GM19372 (cell line): ENCODE measurements around the gene RFNG.

Experiments used
- ATAC-seq: cut with Tn5 transposase; IDR thresholded peaks from one replicate; pipeline ENCODE4 v1.9.1; 2021; ENCODE audit warnings: mild to moderate bottlenecking, low read depth, moderate library complexity; ENCODE audit not compliant: unreplicated experiment

RFNG gene

DNA sequence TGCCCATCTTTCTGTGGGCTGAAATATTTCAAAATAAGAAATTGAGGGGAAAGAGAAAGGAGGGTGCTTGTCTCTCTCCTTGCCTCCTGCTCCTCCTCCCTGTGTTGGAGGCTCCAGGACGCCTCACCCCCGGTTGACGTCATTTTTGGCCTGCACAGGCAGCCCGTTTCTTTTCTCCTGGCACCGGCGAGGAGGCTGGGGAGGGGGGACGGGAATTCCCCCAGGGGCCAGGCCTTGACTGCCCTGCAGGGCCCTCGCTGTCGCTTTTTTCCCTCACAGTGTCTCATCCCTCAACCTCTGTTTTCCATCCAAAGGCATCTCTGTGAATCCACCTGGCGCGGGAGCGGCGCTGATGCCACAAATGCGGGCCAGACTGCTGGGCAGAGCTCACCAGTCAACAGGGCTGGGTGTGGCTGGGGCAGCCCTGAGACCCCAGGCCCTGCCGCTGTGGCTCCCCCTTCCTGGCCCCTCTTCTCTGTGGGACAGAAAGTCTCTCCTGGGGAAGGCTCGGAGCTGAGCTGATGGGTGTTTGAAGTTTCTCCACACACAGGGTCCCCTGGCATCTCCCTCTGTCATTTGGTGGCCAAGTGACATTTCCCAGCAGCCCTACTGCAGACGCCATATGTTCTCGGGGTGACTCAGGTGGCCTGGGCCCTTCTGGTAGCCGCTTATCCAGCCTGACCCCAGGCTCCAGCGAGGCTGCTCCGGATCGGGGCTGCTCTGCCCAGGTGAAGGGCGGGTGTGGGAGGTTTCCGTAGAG is 45.0 kb downstream of the RFNG start:
- no peak for ATAC-seq

DNA sequence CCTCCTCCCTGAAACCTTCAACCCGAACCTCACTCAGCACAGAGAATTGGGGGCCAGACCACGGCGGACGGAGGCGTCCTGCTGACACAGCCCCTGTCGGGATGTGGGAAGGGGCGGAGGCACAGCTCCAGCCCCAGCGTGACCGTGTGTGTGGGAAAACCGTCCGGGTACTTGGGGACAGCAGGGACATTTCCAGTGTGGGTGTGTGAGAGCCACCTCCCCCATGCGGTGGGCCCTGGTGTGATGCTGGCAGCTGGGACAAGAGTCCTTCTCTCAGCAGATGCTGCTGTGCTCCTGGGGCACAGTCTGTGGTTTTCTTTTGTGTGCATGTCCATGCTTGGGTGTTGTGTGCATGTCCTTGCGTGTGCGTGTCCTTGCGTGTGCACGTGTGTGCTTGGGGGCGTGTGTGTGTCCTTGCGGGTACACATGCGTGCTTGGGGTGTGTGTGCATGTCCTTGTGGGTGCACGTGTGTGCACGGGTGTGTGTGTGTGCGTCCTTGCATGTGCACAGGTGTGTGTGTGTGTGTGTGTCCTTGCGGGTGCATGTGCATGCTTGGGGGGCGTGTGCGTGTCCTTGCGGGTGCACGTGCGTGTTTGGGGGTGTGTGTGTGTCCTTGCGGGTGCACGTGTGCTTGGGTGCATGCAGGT is 45.8 kb downstream of the RFNG start:
- ATAC-seq = no peak

DNA sequence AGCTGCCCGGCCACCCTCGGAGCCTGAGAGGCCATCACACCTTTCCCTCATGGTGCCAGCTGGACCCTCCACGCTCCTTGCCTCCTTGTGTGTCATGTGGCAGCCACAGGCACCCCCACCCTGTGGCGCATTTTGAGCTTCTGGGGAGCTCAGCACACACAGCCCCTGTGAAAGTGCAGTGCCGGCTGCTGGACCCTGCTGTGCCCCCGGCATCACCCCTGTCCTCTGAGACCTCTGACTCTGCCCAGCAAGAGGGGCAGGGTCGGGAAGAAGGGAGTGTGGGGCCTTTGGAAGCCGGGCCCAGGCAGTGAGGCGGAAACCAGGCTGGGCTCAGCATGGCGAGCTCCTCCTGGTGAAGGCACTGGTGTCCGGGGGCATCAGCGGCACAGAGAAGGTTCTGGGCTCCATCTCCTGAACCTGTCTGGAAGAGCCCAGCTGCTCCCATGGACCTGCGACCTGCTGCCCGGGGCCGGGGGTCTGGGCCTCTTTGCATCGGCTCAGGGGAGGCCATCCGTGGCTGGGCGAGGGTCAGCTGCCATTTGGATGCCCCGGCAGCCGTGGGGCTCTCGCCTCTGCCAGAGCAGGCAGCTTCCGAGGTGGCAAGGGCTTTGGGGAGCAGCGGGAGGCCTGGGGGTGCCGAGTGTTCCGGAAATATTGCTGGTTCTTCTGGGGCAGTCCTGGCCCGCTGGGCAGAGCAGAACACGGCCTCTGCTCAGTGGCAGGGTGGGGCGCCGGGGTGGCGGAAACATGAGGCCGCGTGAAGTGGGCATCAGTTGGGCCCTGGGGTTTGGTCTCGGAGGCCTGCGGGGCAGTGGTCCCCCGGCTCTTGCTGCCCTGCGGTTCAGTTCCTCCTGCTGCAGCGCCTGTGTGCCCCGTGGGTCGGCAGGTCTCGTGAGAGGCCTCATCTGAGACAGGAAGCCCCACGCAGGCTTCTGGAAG is 46.8 kb downstream of the RFNG start:
- ATAC-seq = no peak

GRCh38 chr17:82003411-82004381 is 47.9 kb downstream of the RFNG start:
- ATAC-seq = no peak

GRCh38 chr17:82001571-82002056 is 50.0 kb downstream of the RFNG start:
- no peak for ATAC-seq

GRCh38 chr17:82000803-82001570 is 50.6 kb downstream of the RFNG start:
- no peak for ATAC-seq

- ATAC-seq = no peak
Measured at GRCh38 chr17:81999976-82000802, 51.4 kb downstream of the RFNG start.

- no peak for ATAC-seq
Measured at GRCh38 chr17:81999587-81999975, 52.0 kb downstream of the RFNG start.

GRCh38 chr17:81998691-81999438 is 52.7 kb downstream of the RFNG start:
- no peak for ATAC-seq

DNA sequence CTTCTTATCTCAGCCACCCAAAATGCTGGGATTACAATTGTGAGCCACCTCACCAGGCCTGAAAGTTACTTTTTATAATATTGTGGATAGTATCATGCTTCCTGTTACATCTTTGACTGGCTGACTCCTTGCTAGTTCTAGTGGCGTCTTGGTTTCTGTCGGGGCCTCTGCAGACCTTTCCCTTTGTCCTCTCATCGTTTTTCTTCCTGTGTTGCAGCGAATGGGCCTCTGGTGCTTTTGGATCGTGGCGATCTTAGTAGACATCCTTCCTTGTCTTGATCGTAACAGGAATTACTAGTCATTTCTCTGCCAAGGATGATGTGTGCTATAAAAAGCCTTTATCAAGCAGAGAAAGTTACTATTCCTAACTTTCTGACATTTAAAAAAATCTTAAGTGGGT is 53.4 kb downstream of the RFNG start:
- ATAC-seq = no peak
